Caco-2 (cell line): ENCODE data around the gene PRCC. TPM values are rescaled to one million over a fixed set of nuclear protein-coding genes. Genes with fewer than 3 reads are reported as not detected.
"Not testable (repeated sequence)": the region's sequence is repeated elsewhere in the genome, so short reads cannot be mapped to it uniquely, and the experiment has no call there.

Experiments
- BruUV-seq: library from RNA; stranded (reverse); fragments of 400-500 nt; replicated peaks from 2 replicates; lab custom pipeline; 2021; lab: Mats Ljungman, UMichigan
- CTCF ChIA-PET: fragments of 300-600 bp; sonication (Branson Sonifier 250); formaldehyde crosslinking; loops from one replicate; lab custom pipeline; 2022; ENCODE audit warnings: antibody characterized with exemption; lab: Charles Lee
- POLR2A ChIA-PET: fragments of 300-600 bp; sonication (Branson Sonifier 250); formaldehyde crosslinking; loops from one replicate; lab custom pipeline; 2022; ENCODE audit warnings: antibody characterized with exemption; lab: Charles Lee
- DNase-seq, 2 experiments: peaks; one replicate each; pipeline versions ENCODE4 v3.0.0 to v3.0.0-alpha.2; 2020 to 2022
- H3K27me3 ChIP-seq: replicated peaks from 2 replicates; pipeline ENCODE4 v1.6.0; 2011; ENCODE audit warnings: low read length; ENCODE audit not compliant: control insufficient read depth, insufficient read depth
- H3K36me3 ChIP-seq: 2 replicates; pipeline ENCODE4 v1.5.1; 2011; ENCODE audit warnings: low read length; ENCODE audit not compliant: control insufficient read depth, insufficient read depth
- H3K4me1 ChIP-seq: fragments of 250-450 bp; sonication (Bioruptor Pico); 2 replicates; pipeline ENCODE4 v1.5.1; 2020; ENCODE audit warnings: mild to moderate bottlenecking
- H3K4me3 ChIP-seq: 2 replicates; pipeline ENCODE4 v1.5.1; 2011; ENCODE audit warnings: low read depth, mild to moderate bottlenecking, control low read depth, low read length
- H3K9me3 ChIP-seq: fragments of 250-450 bp; sonication (Bioruptor Pico); 2 replicates; pipeline ENCODE4 v1.5.1; 2020; ENCODE audit warnings: mild to moderate bottlenecking, moderate library complexity
- H3K27ac Mint-ChIP-seq: one replicate; pipeline ENCODE4 v1.8.0; 2022; ENCODE audit warnings: mixed read lengths; ENCODE audit not compliant: unreplicated experiment
- H3K27me3 Mint-ChIP-seq: one replicate; pipeline ENCODE4 v1.8.0; 2022; ENCODE audit warnings: mixed read lengths; ENCODE audit not compliant: insufficient read depth, unreplicated experiment
- H3K36me3 Mint-ChIP-seq: one replicate; pipeline ENCODE4 v1.8.0; 2022; ENCODE audit warnings: mild to moderate bottlenecking, mixed read lengths; ENCODE audit not compliant: insufficient read depth, unreplicated experiment
- H3K4me1 Mint-ChIP-seq: one replicate; pipeline ENCODE4 v1.8.0; 2022; ENCODE audit warnings: low read depth, mixed read lengths; ENCODE audit not compliant: unreplicated experiment
- H3K4me3 Mint-ChIP-seq: one replicate; pipeline ENCODE4 v1.8.0; 2022; ENCODE audit warnings: mild to moderate bottlenecking, moderate library complexity, mixed read lengths; ENCODE audit not compliant: unreplicated experiment
- H3K9me3 Mint-ChIP-seq: one replicate; pipeline ENCODE4 v1.8.0; 2022; ENCODE audit warnings: mixed read lengths; ENCODE audit not compliant: unreplicated experiment
- CTCF ChIP-seq, 2 experiments: fragments of 200-600 bp in 1 of 2; IDR thresholded peaks; 1 replicate in 1 of 2; 2 replicates in 1 of 2; pipeline versions ENCODE4 v1.5.1 to v1.8.0; 2011 to 2022; ENCODE audit warnings: antibody characterized with exemption in 1 of 2, control low read depth in 1 of 2, inconsistent platforms in 1 of 2, low read depth in 1 of 2, low read length in 1 of 2, mild to moderate bottlenecking in 1 of 2, moderate library complexity in 1 of 2; ENCODE audit not compliant: insufficient read depth in 1 of 2, severe bottlenecking in 1 of 2, unreplicated experiment in 1 of 2
- intact Hi-C: fragments of 100-400 bp; cut with micrococcal nuclease; formaldehyde crosslinking; loops from one replicate; pipeline ENCODE4 v1.10.0; 2022; ENCODE audit not compliant: unreplicated experiment
- total RNA-seq: library from RNA; stranded (reverse); gene quantifications from 2 replicates; pipeline ENCODE4 v1.2.3, GENCODE V29; 2022

Gene PRCC
- total RNA-seq, 1 experiment from 2014 or later, result 101 TPM

DNA sequence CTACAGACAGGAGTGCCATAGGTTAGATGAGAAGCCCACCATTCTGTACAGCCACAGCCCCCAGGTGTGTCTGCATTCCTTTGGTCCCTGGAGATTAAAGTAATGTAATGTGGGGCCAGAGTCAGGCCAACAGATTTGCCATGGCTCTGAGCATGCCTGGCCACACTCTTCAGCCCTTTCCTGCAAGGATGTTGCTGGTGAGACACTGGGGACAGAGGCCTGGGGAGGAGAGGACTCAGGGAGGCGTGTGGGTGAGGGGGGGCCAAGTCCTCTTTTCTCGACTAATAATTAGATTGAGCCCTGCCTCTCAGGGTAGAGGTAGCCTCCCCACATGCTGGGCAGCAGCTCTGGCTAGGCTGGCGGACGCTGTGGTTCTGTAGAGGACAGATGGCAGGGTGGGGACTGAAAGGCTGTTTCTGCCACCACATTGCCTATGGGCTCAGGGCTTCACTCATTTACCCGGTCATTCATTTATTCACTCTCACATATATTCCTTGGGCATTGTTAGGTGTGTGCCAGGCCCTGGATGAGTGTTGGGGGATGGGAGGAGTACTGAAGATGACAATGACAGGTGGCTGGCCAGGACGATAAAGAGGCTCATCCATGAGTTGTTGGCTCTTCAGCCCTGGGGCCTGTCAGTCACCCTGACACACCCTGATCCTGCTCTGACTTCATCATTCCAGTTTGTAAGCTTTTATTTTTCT lies 7.1 kb upstream of the PRCC start:
- POLR2A ChIA-PET, result no interaction called here
- H3K4me1 ChIP-seq, result no peaks in the 10 kb centered on the region
- H3K36me3 Mint-ChIP-seq, result peaks cover 7% of the 10 kb centered on the region
- H3K27me3 ChIP-seq, result no peaks in the 10 kb centered on the region
- no peaks in the 10 kb centered on the region for H3K36me3 ChIP-seq
- TF ChIP-seq CTCF (IDR thresholded peaks at IDR 0.05; ENCODE audit: insufficient read depth in 1 of 2, low read depth in 1 of 2, low read length in 1 of 2, severe bottlenecking in 1 of 2, unreplicated experiment in 1 of 2), result no peak
- H3K27me3 Mint-ChIP-seq, result no peaks in the 10 kb centered on the region
- CTCF ChIA-PET, result interaction anchor here (0.6 to 0.7 kb wide), 3 partner anchors 25 to 117 kb away, joined by 3 to 4 read pairs (median 4); no protein-coding TSS in a partner anchor
- DNase-seq, result no peak
- no TSS peak for BruUV-seq
- H3K4me3 Mint-ChIP-seq, result no peak overlapping the region
- no peak overlapping the region for H3K27ac Mint-ChIP-seq
- H3K4me1 Mint-ChIP-seq, result no peaks in the 10 kb centered on the region
- no peaks in the 10 kb centered on the region for H3K9me3 ChIP-seq
- no peaks in the 10 kb centered on the region for H3K9me3 Mint-ChIP-seq
- no peak overlapping the region for H3K4me3 ChIP-seq
- intact Hi-C loops, result no loop called here

DNA sequence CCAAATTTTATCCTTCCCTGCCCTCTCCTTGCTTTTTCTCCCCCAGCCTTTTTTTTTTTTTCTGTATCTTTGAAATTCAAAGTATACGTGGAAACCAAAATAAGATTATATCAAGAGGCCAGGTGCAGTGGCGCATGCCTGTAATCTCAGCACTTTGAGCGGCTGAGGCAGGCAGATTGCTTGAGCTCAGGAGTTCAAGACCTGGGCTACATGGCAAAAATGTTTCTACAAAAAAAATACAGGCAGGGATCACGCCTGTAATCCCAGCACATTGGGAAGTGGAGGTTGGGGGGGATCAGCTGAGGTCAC lies 6.6 kb upstream of the PRCC start:
- Mint-ChIP-seq H3K4me3 (no peak overlapping the region), H3K36me3 (peaks cover 7% of the 10 kb centered on the region), H3K27ac (no peak overlapping the region), H3K4me1 (no peaks in the 10 kb centered on the region), H3K27me3 (no peaks in the 10 kb centered on the region), H3K9me3 (no peaks in the 10 kb centered on the region)
- BruUV-seq, result no TSS peak
- H3K36me3 ChIP-seq, result no peaks in the 10 kb centered on the region
- H3K27me3 ChIP-seq, result no peaks in the 10 kb centered on the region
- ChIA-PET CTCF (interaction anchor here (0.6 to 0.7 kb wide), 4 partner anchors 7 to 117 kb away, joined by 3 to 4 read pairs (median 4); no protein-coding TSS in a partner anchor), POLR2A (no interaction called here)
- no peaks in the 10 kb centered on the region for H3K4me1 ChIP-seq
- H3K9me3 ChIP-seq, result no peaks in the 10 kb centered on the region
- no peak for TF ChIP-seq CTCF (IDR thresholded peaks at IDR 0.05; ENCODE audit: insufficient read depth in 1 of 2, low read depth in 1 of 2, low read length in 1 of 2, severe bottlenecking in 1 of 2, unreplicated experiment in 1 of 2)
- H3K4me3 ChIP-seq, result no peak overlapping the region
- no peak for DNase-seq
- intact Hi-C loops, result no loop called here

- H3K27ac Mint-ChIP-seq, H3K36me3 ChIP-seq, H3K27me3 Mint-ChIP-seq, H3K9me3 ChIP-seq, BruUV-seq, H3K9me3 Mint-ChIP-seq, H3K27me3 ChIP-seq, intact Hi-C loops, H3K4me3 ChIP-seq, CTCF ChIA-PET, H3K4me1 ChIP-seq, DNase-seq, H3K4me3 Mint-ChIP-seq: not testable (repeated sequence)
- H3K36me3 Mint-ChIP-seq, result peaks cover 15% of the 10 kb centered on the region
- H3K4me1 Mint-ChIP-seq, result peaks cover 24% of the 10 kb centered on the region
- POLR2A ChIA-PET, result interaction anchor here (2.6 kb wide), 1 partner anchor 13 kb away, joined by 28 read pairs; the partner anchor contains the start of gene HDGF
These were observed 2.2 kb upstream of the PRCC start for GRCh38 chr1:156765136-156765535.
